Lower lobe of right lung (tissue), 2 donors: ENCODE data around the gene PCCA. TPM values are rescaled to one million over a fixed set of nuclear protein-coding genes. Genes with fewer than 3 reads are reported as not detected.

Source experiments
- ATAC-seq, 2 donors: fragments of 200-7000 bp; cut with Tn5 transposase; one replicate each; pipeline ENCODE4 v1.9.1; 2020 to 2022; ENCODE audit warnings: mild to moderate bottlenecking in 2 of 2, moderate library complexity in 2 of 2
- DNase-seq: peaks from one replicate; pipeline ENCODE4 v3.0.0-alpha.2; 2020
- H3K27ac ChIP-seq: fragments of 200-600 bp; one replicate; pipeline ENCODE4 v1.8.0; 2022
- H3K27me3 ChIP-seq: fragments of 200-600 bp; one replicate; pipeline ENCODE4 v1.8.0; 2022; ENCODE audit warnings: low read depth
- H3K36me3 ChIP-seq: fragments of 200-600 bp; one replicate; pipeline ENCODE4 v1.8.0; 2022; ENCODE audit warnings: mild to moderate bottlenecking
- H3K4me1 ChIP-seq: fragments of 200-600 bp; one replicate; pipeline ENCODE4 v1.8.0; 2022
- H3K4me3 ChIP-seq: fragments of 200-600 bp; one replicate; pipeline ENCODE4 v1.8.0; 2022; ENCODE audit warnings: mild to moderate bottlenecking
- H3K9me3 ChIP-seq: fragments of 200-600 bp; one replicate; pipeline ENCODE4 v1.8.0; 2022
- CTCF ChIP-seq: fragments of 200-600 bp; IDR thresholded peaks from one replicate; pipeline ENCODE4 v1.8.0; 2022; ENCODE audit warnings: antibody characterized with exemption, mild to moderate bottlenecking
- intact Hi-C: fragments of 100-400 bp; cut with DNase I; formaldehyde crosslinking; loops from one replicate; pipeline ENCODE4 v1.11.0; 2022
- total RNA-seq: library from RNA; stranded (reverse); fragmentation: NEBNext Ultra II Directional; extraction: Animal tissue kit (Norgen Biotek cat#: 25700); gene quantifications from one replicate; pipeline ENCODE4 v1.2.1, GENCODE V29; 2021
- donor health status: DM: no; HTN: yes; CAD: no; lungs with severe emphysema.

Gene PCCA
- total RNA-seq, 1 donor from 2014 or later, result 37.8 TPM

- intact Hi-C loops, result no loop called here
- no peak overlapping the region for H3K27ac ChIP-seq
- H3K9me3 ChIP-seq, result no peaks in the 10 kb centered on the region
- TF ChIP-seq CTCF, result no peak
- H3K36me3 ChIP-seq, result no peaks in the 10 kb centered on the region
- DNase-seq, result no peak
- H3K27me3 ChIP-seq, result no peaks in the 10 kb centered on the region
- no peak overlapping the region for H3K4me3 ChIP-seq
- ATAC-seq, result no peak
- no peaks in the 10 kb centered on the region for H3K4me1 ChIP-seq
Observed at GRCh38 chr13:100302391-100302790, 213.5 kb downstream of the PCCA start.

- Histone ChIP-seq H3K36me3 (no peaks in the 10 kb centered on the region), H3K4me3 (no peak overlapping the region), H3K27me3 (no peaks in the 10 kb centered on the region), H3K4me1 (no peaks in the 10 kb centered on the region), H3K9me3 (no peaks in the 10 kb centered on the region), H3K27ac (no peak overlapping the region)
- intact Hi-C loops, result no loop called here
- no peak for DNase-seq
- no peak for ATAC-seq
- no peak for TF ChIP-seq CTCF
Observed at GRCh38 chr13:100304229-100304628, 215.3 kb downstream of the PCCA start.

GRCh38 chr13:100305398-100305797 lies 216.5 kb downstream of the PCCA start:
- no peak for TF ChIP-seq CTCF
- Histone ChIP-seq H3K4me3 (no peak overlapping the region), H3K9me3 (no peaks in the 10 kb centered on the region), H3K27ac (no peak overlapping the region), H3K27me3 (no peaks in the 10 kb centered on the region), H3K4me1 (no peaks in the 10 kb centered on the region), H3K36me3 (peaks cover 4% of the 10 kb centered on the region)
- intact Hi-C loops, result no loop called here
- ATAC-seq, result no peak
- no peak for DNase-seq

- DNase-seq, result no peak
- no peak overlapping the region for H3K27ac ChIP-seq
- no peak for ATAC-seq
- intact Hi-C loops, result no loop called here
- peaks cover 4% of the 10 kb centered on the region for H3K36me3 ChIP-seq
- H3K4me1 ChIP-seq, result no peaks in the 10 kb centered on the region
- H3K4me3 ChIP-seq, result no peak overlapping the region
- H3K9me3 ChIP-seq, result no peaks in the 10 kb centered on the region
- no peak for TF ChIP-seq CTCF
- H3K27me3 ChIP-seq, result no peaks in the 10 kb centered on the region
Observed at GRCh38 chr13:100306030-100306429, 217.1 kb downstream of the PCCA start.

- Histone ChIP-seq H3K27me3 (no peaks in the 10 kb centered on the region), H3K27ac (no peak overlapping the region), H3K4me1 (no peaks in the 10 kb centered on the region), H3K36me3 (peaks cover 4% of the 10 kb centered on the region), H3K4me3 (no peak overlapping the region), H3K9me3 (no peaks in the 10 kb centered on the region)
- ATAC-seq, result no peak
- TF ChIP-seq CTCF, result no peak
- no peak for DNase-seq
- intact Hi-C loops, result no loop called here
Observed at GRCh38 chr13:100306434-100306999, 217.6 kb downstream of the PCCA start.
